ENCODE measurements around the gene RAB6B. TPM values are rescaled to one million over a fixed set of nuclear protein-coding genes. Genes with fewer than 3 reads are reported as not detected.

RAB6B gene
- total and polyA plus RNA-seq, 2 of the 4 experiments (the other 2 are of a cell fraction): 0.18 to 1.2 TPM

DNA sequence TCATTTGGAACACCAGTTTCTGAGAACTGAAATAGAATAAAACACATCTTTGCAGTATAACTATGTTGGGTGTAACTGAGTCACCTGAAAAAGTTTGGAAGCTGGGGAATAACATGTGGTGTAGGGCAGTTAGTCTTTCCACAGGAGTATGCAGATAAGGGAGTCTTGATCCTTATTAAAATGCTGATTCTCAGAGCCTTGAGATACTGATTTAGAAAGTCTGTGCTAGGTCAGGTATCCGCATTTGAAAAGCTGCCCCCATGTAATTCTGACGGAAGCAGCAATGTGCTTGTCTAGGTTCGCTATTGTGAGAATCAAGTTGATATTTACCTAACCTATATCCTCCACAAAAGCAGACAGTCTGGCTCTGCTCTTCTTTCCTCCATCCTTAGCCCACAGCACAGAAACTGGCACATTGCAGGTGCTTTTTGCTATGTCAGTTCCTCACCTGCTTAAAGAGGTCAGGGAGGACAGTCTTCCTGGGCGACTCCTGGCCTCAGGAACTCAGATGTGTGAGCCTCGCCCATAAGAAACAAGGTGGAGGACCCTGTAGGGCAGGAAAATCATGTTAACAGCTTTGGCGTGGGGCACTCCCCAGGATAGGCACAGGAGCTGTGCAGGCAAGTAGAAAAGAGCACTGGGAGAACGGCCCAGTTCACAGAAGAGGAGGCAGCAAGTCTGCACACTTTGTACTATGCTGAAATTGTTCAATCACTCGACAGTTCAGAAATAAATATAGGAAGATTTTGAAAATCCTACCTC, 117.7 kb downstream of the RAB6B start:
- H4K8ac ChIP-seq (ENCODE audit: low read depth in 2 of 2, low read length in 2 of 2): no peak overlapping the region
- no peaks in the 10 kb centered on the region for H3K9me1 ChIP-seq (ENCODE audit: insufficient read depth, low read length)
- H2AK9ac ChIP-seq (replicated peaks; ENCODE audit: low read depth, low read length, poor library complexity): no peak overlapping the region
- H3K4me1 ChIP-seq (ENCODE audit: control insufficient read depth, insufficient read depth, low read length): no peaks in the 10 kb centered on the region
- H3K4ac ChIP-seq (ENCODE audit: low read depth, low read length): no peak overlapping the region
- H2AFZ ChIP-seq (replicated peaks; ENCODE audit: low read length, poor library complexity): no peak overlapping the region
- CTCF ChIA-PET: no interaction called here
- no peak for ATAC-seq (ENCODE audit: low read depth)
- H2BK15ac ChIP-seq (ENCODE audit: low read depth, low read length): no peak overlapping the region
- no peak overlapping the region for H4K5ac ChIP-seq (ENCODE audit: low read depth, low read length)
- no peak overlapping the region for H3K4me2 ChIP-seq (ENCODE audit: low read depth, low read length)
- no peak for TF ChIP-seq MAZ (IDR thresholded peaks at IDR 0.05; ENCODE audit: borderline replicate concordance, low read depth, low read length)
- TF ChIP-seq MXI1 (IDR thresholded peaks at IDR 0.05; ENCODE audit: borderline replicate concordance, low read depth, low read length): no peak
- TF ChIP-seq RAD21 (IDR thresholded peaks at IDR 0.05; ENCODE audit: low read length): no peak
- no peak for TF ChIP-seq RFX5 (IDR thresholded peaks at IDR 0.05; ENCODE audit: low read depth, low read length)
- TF ChIP-seq MAFK (IDR thresholded peaks at IDR 0.05; ENCODE audit: low read depth, low read length): no peak
- TF ChIP-seq, protein P1, sequence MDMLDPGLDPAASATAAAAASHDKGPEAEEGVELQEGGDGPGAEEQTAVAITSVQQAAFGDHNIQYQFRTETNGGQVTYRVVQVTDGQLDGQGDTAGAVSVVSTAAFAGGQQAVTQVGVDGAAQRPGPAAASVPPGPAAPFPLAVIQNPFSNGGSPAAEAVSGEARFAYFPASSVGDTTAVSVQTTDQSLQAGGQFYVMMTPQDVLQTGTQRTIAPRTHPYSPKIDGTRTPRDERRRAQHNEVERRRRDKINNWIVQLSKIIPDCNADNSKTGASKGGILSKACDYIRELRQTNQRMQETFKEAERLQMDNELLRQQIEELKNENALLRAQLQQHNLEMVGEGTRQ (IDR thresholded peaks at IDR 0.05; ENCODE audit: low read depth, low read length): no peak
- TF ChIP-seq NFE2L2 (IDR thresholded peaks at IDR 0.05; ENCODE audit: low read depth, low read length): no peak
- no peak for TF ChIP-seq BHLHE40 (IDR thresholded peaks at IDR 0.05; ENCODE audit: low read depth, low read length)
- no peak for TF ChIP-seq CEBPB (IDR thresholded peaks at IDR 0.05; ENCODE audit: low read depth, low read length)
- no peak for TF ChIP-seq POLR2A (IDR thresholded peaks at IDR 0.05; ENCODE audit: low read depth, low read length)
- no peak overlapping the region for H3K18ac ChIP-seq (ENCODE audit: low read depth, low read length)
- H2AK5ac ChIP-seq (ENCODE audit: low read depth, low read length): no peak overlapping the region
- H3K23ac ChIP-seq (ENCODE audit: low read depth, low read length): no peak overlapping the region
- H4K20me1 ChIP-seq (ENCODE audit: insufficient read depth, low read length): no peaks in the 10 kb centered on the region
- H3K14ac ChIP-seq (replicated peaks; ENCODE audit: low read depth, low read length): no peak overlapping the region
- no peak overlapping the region for H2BK20ac ChIP-seq (ENCODE audit: low read depth, low read length)
- intact Hi-C loops (cut with micrococcal nuclease): no loop called here
- dilution Hi-C loops (cut with HindIII; ENCODE audit: low sequenced_read_pairs, unreplicated experiment): no loop called here
- no peak overlapping the region for H3K4me3 ChIP-seq (ENCODE audit: insufficient read depth, low read depth, low read length)
- WGBS, 2 experiments (ENCODE audit: extremely low coverage in 2 of 2, insufficient read length in 1 of 2): 0% methylated on average over 3 of the region's 8 CpGs; no CpG with 5 or more reads in 1 of the 2 experiments
- H2BK120ac ChIP-seq (ENCODE audit: low read depth, low read length): no peak overlapping the region
- H3K9ac ChIP-seq (ENCODE audit: low read depth, low read length): no peak overlapping the region
- in situ Hi-C loops (cut with MboI; ENCODE audit: low sequenced_read_pairs): no loop called here
- no peak overlapping the region for H4K91ac ChIP-seq (ENCODE audit: insufficient read depth, low read depth, low read length)
- no peak for DNase-seq
- H3K79me1 ChIP-seq (ENCODE audit: low read depth in 1 of 2, low read length in 2 of 2): no peaks in the 10 kb centered on the region
- no peak overlapping the region for H3K56ac ChIP-seq (ENCODE audit: extremely low read depth, insufficient read depth, low read length)
- H3K27me3 ChIP-seq (ENCODE audit: control insufficient read depth, insufficient read depth, low read length): peaks cover 9% of the 10 kb centered on the region
- no TSS peak for BruUV-seq (replicated peaks)
- POLR2A ChIA-PET (ENCODE audit: unreplicated experiment): no interaction called here
- H3K36me3 ChIP-seq (ENCODE audit: control insufficient read depth, insufficient read depth, low read length): no peaks in the 10 kb centered on the region
- no peaks in the 10 kb centered on the region for H3K9me3 ChIP-seq (ENCODE audit: control insufficient read depth, insufficient read depth, low read length)
- no peak overlapping the region for H3K27ac ChIP-seq (ENCODE audit: insufficient read depth, low read length)
- H2BK5ac ChIP-seq (ENCODE audit: low read depth, low read length, poor library complexity, severe bottlenecking): no peak overlapping the region
